Ovary (tissue), 3 donors: Measurements from ENCODE around the gene AFF3.

Experiments used
- CTCF ChIP-seq, 3 donors: fragments of 450-650 bp in 2 of 3; fragments of 200-600 bp in 1 of 3; IDR thresholded peaks; one replicate each; pipeline versions ENCODE4 v1.5.1 to v1.8.0; 2016 to 2022; ENCODE audit warnings: antibody characterized with exemption in 3 of 3, mild to moderate bottlenecking in 1 of 3
- EP300 ChIP-seq: sonication (generic); formaldehyde crosslinking; IDR thresholded peaks from one replicate; pipeline ENCODE4 v1.6.1; 2017; ENCODE audit warnings: antibody characterized with exemption
- POLR2A ChIP-seq: fragments of 450-650 bp; IDR thresholded peaks from one replicate; pipeline ENCODE4 v1.6.1; 2017; ENCODE audit warnings: antibody characterized with exemption, mild to moderate bottlenecking, moderate library complexity
- donor health status: DM: no; HTN: no; CAD: no.

- no peak for TF ChIP-seq CTCF (IDR thresholded peaks at IDR 0.05)
- TF ChIP-seq POLR2A = no peak
- no peak for TF ChIP-seq EP300
Measured at GRCh38 chr2:99552529-99552928, 589.9 kb downstream of the AFF3 start.
